GM10266 (cell line): ENCODE data around the gene ZSCAN10.

Source experiments
- DNase-seq: peaks from one replicate; pipeline ENCODE4 v3.0.0; 2012; ENCODE audit errors: extremely low spot score
- CTCF ChIP-seq: IDR thresholded peaks from 2 replicates; pipeline ENCODE4 v1.5.1; 2012; ENCODE audit warnings: mild to moderate bottlenecking, low read depth; ENCODE audit not compliant: control insufficient read depth, insufficient read depth; ENCODE audit errors: missing control alignments

ZSCAN10 gene

GRCh38 chr16:3096362-3096761 lies 2.7 kb downstream of the ZSCAN10 start:
- no peak for DNase-seq
- TF ChIP-seq CTCF: no peak

GRCh38 chr16:3095869-3096268 lies 3.2 kb downstream of the ZSCAN10 start:
- DNase-seq: peak; percentile 93
- peak; percentile 43 for TF ChIP-seq CTCF

GRCh38 chr16:3094289-3095027 lies 4.6 kb downstream of the ZSCAN10 start:
- peak; percentile 70 for TF ChIP-seq CTCF
- DNase-seq: peak; percentile 80

- TF ChIP-seq CTCF: no peak
- peak; percentile 10 for DNase-seq
Observed at GRCh38 chr16:3092501-3092941, 6.6 kb downstream of the ZSCAN10 start.

GRCh38 chr16:3091551-3091950 lies 7.5 kb downstream of the ZSCAN10 start:
- DNase-seq: peak; percentile 24
- no peak for TF ChIP-seq CTCF

- TF ChIP-seq CTCF: no peak
- DNase-seq: peak; percentile 23
Observed at GRCh38 chr16:3089717-3090592, 9.1 kb downstream of the ZSCAN10 start.
